ENCODE data around the gene HUNK. TPM values are rescaled to one million over a fixed set of nuclear protein-coding genes. Genes with fewer than 3 reads are reported as not detected.

Gene HUNK
- total RNA-seq, 1 donor from 2014 or later, result 0.51 TPM

GRCh38 chr21:31948676-31949075 is 75.9 kb downstream of the HUNK start:
- ChIA-PET CTCF (no interaction called here), POLR2A (no interaction called here)
- TF ChIP-seq CTCF (IDR thresholded peaks at IDR 0.05), result no peak
- DNase-seq (no peak), ATAC-seq (ENCODE audit: low read depth) (no peak)
- no peaks in the 10 kb centered on the region for H3K4me1 Mint-ChIP-seq
- intact Hi-C loops (cut with micrococcal nuclease), result no loop called here
- H3K27ac Mint-ChIP-seq, result no peak overlapping the region
- H3K9me3 Mint-ChIP-seq, result no peaks in the 10 kb centered on the region
- H3K36me3 Mint-ChIP-seq (ENCODE audit: low read depth), result no peaks in the 10 kb centered on the region
- H3K4me3 Mint-ChIP-seq, result no peak overlapping the region
- peaks cover 12% of the 10 kb centered on the region for H3K27me3 Mint-ChIP-seq

- ChIA-PET CTCF (no interaction called here), POLR2A (no interaction called here)
- no peak for TF ChIP-seq CTCF (IDR thresholded peaks at IDR 0.05)
- H3K4me3 Mint-ChIP-seq, result no peak overlapping the region
- ATAC-seq (ENCODE audit: low read depth) (no peak), DNase-seq (no peak)
- intact Hi-C loops (cut with micrococcal nuclease), result no loop called here
- H3K4me1 Mint-ChIP-seq, result no peaks in the 10 kb centered on the region
- H3K36me3 Mint-ChIP-seq (ENCODE audit: low read depth), result no peaks in the 10 kb centered on the region
- H3K27me3 Mint-ChIP-seq, result peaks cover 6% of the 10 kb centered on the region
- no peaks in the 10 kb centered on the region for H3K9me3 Mint-ChIP-seq
- H3K27ac Mint-ChIP-seq, result no peak overlapping the region
Observed at GRCh38 chr21:31952828-31953227, 80.0 kb downstream of the HUNK start.

DNA sequence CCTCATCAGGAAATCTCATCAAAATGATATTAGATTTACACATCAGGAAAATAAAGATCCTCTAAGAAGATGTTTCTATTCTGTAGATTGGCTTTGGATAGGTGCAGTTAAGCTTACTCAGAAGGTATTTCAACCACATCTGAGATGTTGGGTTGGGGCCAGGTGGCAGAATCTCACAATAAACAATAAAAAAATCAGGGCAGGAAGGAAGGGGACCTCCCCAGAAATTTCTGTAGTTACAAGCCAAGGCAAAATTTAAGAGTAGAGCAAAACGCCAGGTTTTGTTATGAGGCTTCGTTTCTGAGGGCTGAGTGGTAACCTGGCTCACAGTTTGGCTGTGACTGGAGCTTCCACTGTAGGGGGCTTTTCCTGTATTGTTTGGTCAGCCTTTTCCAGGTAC is 84.8 kb downstream of the HUNK start:
- intact Hi-C loops (cut with micrococcal nuclease), result no loop called here
- no peak for ATAC-seq (ENCODE audit: low read depth)

GRCh38 chr21:31959881-31960280 is 87.1 kb downstream of the HUNK start:
- intact Hi-C loops (cut with micrococcal nuclease), result no loop called here
- Mint-ChIP-seq H3K4me3 (no peak overlapping the region), H3K27ac (no peak overlapping the region), H3K9me3 (peaks cover 3% of the 10 kb centered on the region), H3K27me3 (peaks cover 2% of the 10 kb centered on the region), H3K4me1 (no peaks in the 10 kb centered on the region), H3K36me3 (ENCODE audit: low read depth) (no peaks in the 10 kb centered on the region)
- POLR2A ChIA-PET, result no interaction called here
- ATAC-seq (ENCODE audit: low read depth), result no peak
- TF ChIP-seq CTCF (IDR thresholded peaks at IDR 0.05), result no peak
- CTCF ChIA-PET, result no interaction called here
- DNase-seq, result no peak

More for the DNA sequence above, 84.8 kb downstream of the HUNK start:
- no peak for TF ChIP-seq CTCF (IDR thresholded peaks at IDR 0.05)
- Mint-ChIP-seq H3K27ac (no peak overlapping the region), H3K36me3 (ENCODE audit: low read depth) (no peaks in the 10 kb centered on the region), H3K27me3 (no peaks in the 10 kb centered on the region), H3K9me3 (peaks cover 3% of the 10 kb centered on the region), H3K4me1 (no peaks in the 10 kb centered on the region), H3K4me3 (no peak overlapping the region)
- CTCF ChIA-PET, result no interaction called here
- POLR2A ChIA-PET, result no interaction called here
- no peak for DNase-seq

DNA sequence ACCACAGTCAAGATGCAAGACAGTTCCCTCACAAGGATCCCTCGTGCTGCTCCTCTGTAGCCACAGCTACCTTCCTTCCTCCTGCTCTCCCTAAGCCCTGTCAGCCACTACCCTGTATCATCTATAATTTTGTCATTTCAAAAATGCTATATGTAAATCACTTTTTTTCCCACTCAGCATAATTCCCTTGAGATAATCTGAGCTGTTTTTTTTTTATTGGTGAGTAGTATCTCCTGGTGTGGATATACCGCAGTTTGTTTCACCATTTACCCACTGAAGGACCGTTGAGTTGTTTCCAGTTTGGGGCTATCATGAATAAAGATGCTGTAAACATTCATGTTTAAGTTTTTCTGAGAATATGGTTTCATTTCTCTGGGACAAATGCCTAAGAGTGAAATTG is 88.2 kb downstream of the HUNK start:
- no peak for DNase-seq
- Mint-ChIP-seq H3K27ac (no peak overlapping the region), H3K4me1 (no peaks in the 10 kb centered on the region), H3K27me3 (peaks cover 2% of the 10 kb centered on the region), H3K9me3 (peaks cover 3% of the 10 kb centered on the region), H3K4me3 (no peak overlapping the region), H3K36me3 (ENCODE audit: low read depth) (no peaks in the 10 kb centered on the region)
- no peak for TF ChIP-seq CTCF (IDR thresholded peaks at IDR 0.05)
- no peak for ATAC-seq (ENCODE audit: low read depth)
- intact Hi-C loops (cut with micrococcal nuclease), result no loop called here
- CTCF ChIA-PET, result interaction anchor here (0.6 kb wide), 1 partner anchor 573 kb away, joined by 3 read pairs; no protein-coding TSS in a partner anchor
- POLR2A ChIA-PET, result no interaction called here
